GM12873 (cell line): Measurements from ENCODE around the gene CD300H.

Source experiments
- TF ChIP-seq, protein P1 (sequence below): IDR thresholded peaks from 2 replicates; pipeline ENCODE4 v1.5.1; 2012; ENCODE audit warnings: low read depth, mild to moderate bottlenecking, moderate library complexity, low read length, control low read depth; ENCODE audit not compliant: insufficient read depth; ENCODE audit errors: missing control alignments

The CD300H gene

DNA sequence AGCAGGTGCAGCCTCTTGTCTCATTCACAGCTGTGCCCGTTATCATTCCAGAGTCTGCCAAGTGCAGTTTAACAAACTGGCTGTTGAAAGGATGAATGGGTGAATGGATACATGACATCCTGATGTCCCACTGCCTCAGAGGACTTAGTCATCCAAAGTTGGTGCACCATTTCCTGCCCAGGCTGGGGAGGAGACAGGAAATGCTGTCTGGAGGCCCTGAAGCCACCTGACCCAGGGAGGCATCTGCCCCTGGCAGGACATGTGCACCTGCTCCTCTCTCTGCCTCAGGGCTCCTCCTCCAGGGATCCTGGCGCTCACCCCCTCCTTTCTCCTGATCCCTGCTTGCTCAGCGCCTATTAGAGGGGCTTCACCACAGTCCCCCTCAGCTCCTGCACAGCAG, 19.6 kb downstream of the CD300H start:
- TF ChIP-seq, protein P1, sequence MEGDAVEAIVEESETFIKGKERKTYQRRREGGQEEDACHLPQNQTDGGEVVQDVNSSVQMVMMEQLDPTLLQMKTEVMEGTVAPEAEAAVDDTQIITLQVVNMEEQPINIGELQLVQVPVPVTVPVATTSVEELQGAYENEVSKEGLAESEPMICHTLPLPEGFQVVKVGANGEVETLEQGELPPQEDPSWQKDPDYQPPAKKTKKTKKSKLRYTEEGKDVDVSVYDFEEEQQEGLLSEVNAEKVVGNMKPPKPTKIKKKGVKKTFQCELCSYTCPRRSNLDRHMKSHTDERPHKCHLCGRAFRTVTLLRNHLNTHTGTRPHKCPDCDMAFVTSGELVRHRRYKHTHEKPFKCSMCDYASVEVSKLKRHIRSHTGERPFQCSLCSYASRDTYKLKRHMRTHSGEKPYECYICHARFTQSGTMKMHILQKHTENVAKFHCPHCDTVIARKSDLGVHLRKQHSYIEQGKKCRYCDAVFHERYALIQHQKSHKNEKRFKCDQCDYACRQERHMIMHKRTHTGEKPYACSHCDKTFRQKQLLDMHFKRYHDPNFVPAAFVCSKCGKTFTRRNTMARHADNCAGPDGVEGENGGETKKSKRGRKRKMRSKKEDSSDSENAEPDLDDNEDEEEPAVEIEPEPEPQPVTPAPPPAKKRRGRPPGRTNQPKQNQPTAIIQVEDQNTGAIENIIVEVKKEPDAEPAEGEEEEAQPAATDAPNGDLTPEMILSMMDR: no peak

DNA sequence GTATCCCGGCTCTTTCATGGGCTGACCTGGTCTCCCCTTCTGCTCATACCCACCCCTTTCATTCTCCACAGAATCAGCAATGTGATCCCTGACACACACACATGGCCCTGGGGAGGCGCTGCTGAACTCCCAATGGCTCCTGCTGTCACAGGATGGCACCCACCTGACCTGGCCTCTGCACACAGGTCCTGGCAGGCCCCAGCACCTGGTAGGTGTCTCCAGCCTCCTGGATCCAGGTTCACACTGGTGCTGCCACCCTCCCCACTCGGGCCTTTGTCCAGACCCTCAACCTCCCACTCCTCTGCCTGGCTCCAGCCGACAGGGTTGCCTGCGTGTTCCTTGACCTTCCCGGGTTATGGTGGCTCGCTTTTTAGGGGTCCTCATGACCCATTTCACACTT, 20.0 kb downstream of the CD300H start:
- TF ChIP-seq, protein P1: no peak

DNA sequence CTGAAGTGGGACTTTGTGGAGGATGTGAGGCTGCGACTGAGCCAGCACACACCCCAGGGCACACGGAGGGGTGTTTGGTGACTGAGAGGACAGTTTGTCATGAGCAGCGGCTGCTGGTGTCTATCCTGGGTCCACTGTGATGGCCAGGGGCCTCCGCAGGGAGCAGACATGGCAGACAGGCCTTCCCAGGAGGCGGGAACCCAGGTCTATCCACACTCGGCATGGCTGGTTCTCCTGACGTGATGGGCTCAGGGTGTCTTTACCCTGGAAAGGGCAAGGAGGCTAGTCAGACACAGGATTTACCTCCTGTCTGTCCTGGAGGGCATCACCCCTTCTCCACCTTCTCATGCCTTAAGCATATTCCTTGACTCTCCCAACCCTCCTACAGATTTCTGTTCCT, 20.7 kb downstream of the CD300H start:
- TF ChIP-seq, protein P1: no peak

DNA sequence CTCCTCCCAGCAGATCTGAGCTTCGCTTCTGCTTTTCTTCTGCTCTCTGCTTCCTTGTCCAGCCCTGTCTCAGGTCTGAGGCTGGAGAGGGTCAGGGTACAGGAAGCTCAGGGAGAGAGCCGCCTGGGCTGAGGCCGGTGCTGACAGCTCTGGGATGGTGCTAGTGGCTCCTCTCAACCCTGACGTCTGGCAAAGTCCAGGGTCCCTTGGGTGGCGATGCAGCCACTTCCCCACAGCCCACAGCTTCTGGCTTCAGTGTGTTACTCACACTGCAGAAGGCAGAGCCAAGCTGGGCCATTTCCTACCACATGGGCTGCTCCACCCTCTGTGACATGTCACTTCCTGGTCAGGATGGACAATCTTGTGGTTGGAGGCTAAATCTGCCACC, 21.5 kb downstream of the CD300H start, which contains the start of gene CD300C:
Gene CD300C (minus strand): TSS at position 273 of the 388 bp plus-strand sequence. CDS start 333 bp downstream, outside the sequence.
- TF ChIP-seq, protein P1: no peak

DNA sequence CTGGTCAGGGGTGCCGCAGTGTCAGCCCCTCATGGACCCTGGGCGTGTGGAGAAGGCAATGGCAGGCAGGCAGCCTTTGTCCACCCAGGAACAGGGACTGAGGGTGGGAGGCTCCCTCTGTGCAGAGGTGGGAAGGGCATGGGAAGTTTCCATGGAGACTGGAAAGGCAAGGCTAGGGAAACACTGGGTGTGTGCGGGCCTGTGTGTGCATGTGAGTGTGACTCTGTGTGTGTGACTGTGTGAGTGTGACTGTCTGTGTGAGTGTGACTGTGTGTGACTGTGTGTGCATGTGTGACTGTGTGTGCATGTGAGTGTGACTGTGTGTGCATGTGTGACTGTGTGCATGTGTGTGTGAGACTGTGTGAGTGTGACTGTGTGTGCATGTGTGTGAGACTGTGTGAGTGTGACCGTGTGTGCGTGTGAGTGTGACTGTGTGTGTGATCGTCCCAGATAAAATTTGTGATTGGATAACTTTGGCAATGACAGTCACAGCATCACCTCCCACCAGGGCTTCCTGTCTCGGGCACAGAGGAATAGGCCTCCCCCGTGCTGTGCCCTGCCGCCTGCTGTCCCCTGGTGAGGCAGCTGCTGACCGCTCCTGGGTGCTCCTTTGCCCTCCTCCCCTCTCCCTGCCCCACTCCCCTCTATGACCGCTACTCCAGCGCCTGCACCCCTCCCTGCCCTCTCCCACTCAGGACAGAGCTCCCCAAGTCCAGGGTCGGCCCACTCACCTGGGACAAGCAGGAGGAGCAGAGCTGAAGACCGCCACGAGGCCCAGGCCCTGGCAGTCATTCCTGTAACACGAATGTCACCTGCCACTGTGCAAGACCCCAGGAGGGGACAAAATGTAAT, 22.1 kb downstream of the CD300H start:
- TF ChIP-seq, protein P1: no peak

DNA sequence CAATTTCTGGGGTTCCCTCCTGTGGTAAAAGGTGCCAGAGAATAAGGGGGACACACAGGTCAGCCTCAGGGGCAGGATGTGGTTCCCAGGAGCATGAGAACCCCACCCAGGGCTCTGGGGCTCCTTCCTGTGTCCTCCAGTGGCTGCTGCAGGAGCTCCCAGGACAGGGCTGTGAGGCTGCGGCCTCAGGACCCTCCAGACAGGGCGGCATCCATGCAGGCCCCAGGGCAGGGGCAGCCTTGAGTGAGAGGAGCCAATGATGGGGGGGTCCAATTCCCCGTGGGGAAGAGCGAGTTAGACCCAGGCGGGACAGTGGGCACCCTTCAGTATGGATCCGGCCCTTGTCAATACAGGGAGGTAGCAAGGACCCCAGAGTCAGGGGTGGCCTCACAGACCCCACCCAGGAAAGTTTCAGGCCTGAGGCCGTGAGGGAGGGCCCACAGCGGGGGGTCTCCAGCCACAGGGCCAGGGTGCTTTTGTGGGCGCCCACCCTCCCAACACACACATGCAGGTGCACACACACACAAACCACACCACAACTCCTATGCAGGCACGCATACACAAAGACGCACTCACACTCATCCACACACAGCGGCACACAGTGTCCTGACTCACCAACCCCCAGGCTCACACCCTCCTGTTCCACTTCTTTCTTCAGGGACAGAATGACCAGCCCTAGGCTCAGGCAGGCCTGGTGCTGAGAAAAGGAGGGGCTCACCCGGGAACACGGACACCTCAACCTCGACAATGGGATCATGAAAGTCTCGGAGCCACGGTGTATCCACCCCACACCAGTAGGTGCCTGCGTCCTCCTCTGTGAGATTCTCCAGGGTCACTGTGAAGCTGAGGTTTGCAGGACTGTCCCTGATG, 23.2 kb downstream of the CD300H start:
- TF ChIP-seq, protein P1: no peak

DNA sequence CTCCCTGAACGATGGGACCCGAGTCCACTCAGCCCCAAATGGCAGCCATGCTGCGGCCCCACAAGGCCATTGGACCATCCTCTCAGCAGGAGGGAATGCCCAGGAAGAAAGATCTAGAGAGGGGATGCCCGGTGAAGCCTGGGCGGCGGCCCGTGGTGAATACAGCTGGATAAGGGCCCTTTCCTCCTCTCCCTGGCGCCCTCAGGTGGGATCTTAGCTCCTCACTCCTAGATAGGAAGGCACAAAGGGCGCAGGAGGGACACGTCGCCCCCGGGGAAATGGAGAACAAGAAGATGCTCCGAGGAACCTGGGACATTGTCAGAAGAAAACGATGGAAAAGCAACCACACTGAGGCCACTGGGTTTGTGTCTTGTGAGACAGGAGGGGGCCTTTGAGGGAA, 23.9 kb downstream of the CD300H start:
- TF ChIP-seq, protein P1: no peak
